Activated CD4-positive, CD25-positive, alpha-beta regulatory T cell treated with anti-CD3 and anti-CD28 coated beads, Interleukin-2, amount 50 U/mL, for 72 hours (primary cell): Measurements from ENCODE around the gene YIPF1.
"Not testable (repeated sequence)": the region's sequence is repeated elsewhere in the genome, so short reads cannot be mapped to it uniquely, and the experiment has no call there.

Source experiments
- DNase-seq: peaks from one replicate; pipeline ENCODE4 v3.0.0; 2021

The YIPF1 gene

DNA sequence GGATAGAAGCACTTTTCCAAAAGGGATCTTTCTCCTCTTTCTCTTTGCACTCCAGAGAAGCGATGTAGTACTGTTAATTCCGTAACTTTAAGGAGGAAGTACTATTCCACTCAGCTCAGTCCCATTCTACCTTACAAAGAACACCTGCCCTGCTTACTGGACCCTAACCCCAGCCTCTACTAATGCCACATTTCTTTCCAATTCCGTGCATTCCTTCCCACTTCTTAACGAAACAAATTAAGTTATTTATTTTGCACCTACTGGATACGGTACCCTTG, 52.0 kb downstream of the YIPF1 start:
- DNase-seq: no peak

DNA sequence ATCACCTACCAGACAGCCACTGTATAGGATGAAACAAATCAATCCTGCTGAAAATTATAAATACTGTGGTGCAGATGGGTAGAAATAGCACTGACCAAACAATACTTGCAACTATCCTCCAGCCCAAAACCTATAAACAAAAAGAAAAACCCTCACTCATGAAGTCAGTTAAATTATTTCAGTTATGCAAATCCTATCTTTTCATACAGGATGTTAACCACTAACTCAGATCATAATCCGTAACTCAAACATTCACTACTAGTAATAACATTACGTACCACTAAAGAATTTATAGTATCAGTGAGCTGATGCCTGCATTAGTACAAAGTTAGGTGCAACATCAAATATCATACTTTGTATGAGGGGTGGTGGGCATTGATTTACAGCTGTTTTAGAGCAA, 54.1 kb downstream of the YIPF1 start:
- no peak for DNase-seq

DNA sequence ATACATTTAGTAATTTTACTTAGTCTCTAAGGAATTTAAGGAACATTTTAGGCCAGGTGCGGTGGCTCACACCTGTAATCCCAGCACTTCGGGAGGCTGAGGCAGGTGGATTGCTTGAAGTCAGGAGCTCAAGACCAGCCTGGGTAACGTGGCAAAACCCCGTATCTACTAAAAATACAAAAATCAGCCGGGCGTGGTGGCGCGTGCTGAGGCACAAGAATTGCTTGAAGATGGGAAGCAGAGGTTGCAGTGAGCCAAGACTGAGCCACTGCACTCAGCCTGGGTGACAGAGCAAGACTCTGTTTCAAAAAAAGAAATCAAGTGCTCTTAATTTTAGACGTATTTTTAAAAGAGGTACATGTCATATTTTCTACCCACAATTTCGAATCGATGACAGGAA, 54.8 kb downstream of the YIPF1 start:
- no peak for DNase-seq

DNA sequence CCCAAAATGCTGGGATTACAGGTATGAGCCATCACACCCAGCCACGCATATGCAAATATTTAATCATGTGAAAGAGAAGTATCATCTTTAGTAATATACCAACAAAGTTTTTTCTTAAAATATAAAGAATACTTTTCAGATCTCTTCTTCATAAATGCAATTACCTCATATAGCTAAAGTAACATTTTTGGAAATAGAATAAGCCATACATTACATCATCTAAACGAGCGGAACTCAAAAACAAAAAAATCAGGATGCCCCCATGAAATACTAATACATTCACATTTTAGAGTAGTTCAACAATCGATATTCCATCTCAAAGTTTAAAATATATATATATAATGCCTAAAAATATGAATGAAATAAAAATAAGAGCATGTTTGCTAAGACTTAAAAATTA, 56.2 kb downstream of the YIPF1 start:
- DNase-seq: no peak

DNA sequence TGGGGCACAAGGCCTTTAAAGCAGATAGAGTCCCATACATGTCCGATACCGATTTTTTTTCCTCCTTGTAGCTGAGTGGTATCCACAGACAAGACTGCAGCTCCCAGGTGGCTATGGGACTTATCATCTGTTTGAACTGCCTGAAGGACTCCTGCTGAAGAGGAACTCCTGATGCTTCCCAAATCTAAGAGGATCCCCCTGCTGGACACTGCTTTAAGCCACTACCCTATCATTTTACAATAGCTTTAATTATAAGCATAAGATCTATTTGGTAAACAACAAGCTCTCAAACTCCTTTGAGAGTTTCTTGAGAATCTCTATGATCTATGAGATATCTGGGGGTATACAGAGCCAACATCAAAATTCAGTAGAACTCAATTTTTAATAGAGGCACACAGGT, 63.2 kb downstream of the YIPF1 start:
- no peak for DNase-seq

DNA sequence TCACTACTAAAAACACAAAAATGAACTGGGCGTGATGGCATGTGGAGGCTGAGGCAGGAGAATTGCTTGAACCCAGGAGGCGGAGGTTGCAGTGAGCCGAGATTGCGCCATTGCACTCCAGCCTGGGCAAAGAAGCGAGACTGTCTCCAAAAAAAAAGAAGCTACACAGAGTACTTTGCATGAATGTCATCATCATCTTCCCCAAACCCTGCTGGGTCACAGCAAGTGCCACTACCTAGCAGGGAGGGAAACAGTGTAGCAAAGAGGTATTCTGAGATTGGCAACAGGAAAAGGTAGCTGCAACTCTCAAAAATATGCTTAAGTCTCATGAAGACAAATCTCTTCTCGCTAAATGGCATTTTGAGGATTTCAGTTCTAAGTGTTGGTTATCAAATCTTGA, 64.3 kb downstream of the YIPF1 start:
- no peak for DNase-seq

DNA sequence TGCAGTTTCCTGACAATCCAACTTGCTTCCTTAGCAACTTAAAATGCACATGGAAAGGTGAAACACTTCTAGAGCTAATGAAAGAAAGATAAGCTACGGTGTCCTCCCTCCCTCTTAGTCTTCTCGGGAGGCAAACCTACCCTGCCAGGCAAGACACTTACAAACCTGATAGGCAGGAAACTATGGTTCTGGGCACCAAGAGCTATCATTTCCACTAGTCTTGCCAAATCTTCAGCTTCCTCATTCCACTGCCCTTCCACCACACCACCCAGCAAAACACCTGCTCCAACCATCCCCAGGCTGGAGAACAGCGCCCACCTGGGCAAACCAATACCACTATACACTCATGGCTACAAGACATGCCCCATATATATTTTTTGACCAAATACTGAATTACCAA, 66.7 kb downstream of the YIPF1 start:
- no peak for DNase-seq

DNA sequence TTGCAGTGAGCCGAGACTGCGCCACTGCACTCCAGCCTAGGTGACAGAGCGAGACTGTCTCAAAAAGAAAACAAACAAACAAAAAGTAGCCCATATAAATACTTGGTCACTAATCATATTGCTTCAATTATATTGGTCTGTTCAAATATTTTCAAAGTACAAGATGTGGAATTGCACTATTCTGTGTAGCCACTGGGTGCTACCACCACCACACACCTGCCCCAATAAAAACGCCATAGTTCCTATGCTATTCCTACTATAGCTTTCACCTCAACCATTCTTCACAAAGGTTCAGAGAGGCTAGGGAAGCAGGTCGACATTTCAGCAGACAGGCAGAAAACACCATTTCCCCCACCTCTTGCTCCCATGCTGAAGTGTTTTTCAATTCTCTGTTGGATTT, 68.2 kb downstream of the YIPF1 start:
- DNase-seq: no peak

DNA sequence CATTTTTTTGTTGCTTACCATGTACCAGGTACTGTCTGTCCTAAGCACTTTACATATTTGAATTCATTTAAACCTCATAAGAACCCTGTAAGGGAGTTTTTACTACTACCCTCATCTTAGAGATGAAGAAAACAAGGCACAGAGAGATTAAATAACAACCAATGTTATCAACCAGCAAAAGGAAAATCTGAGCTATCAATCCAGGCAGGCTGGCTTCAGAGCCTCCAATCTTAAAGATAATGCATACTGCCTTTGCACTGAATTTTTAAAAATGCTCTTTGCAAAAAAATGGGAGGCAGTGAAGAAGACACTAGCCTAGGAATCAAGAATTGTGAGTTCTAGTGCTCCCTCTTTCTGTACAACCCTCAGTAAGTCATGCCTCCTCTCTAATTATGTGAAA, 70.2 kb downstream of the YIPF1 start:
- DNase-seq: no peak

DNA sequence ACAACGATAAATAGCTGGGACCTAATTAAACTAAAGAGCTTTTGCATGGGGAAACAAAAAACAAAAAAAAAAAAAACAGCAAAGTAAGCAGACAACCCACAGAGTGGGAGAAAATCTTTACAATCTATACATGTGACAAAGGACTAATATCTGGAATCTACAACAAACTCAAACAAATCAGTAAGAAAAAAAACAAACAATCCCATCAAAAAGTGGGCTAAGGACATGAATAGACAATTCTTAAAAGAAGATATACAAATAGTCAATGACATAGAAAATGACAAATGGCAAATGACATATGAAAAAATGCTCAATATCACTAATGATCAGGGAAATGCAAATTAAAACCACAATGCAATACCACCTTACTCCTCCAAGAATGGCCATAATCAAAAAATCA, 73.0 kb downstream of the YIPF1 start:
- not testable (repeated sequence) for DNase-seq

DNA sequence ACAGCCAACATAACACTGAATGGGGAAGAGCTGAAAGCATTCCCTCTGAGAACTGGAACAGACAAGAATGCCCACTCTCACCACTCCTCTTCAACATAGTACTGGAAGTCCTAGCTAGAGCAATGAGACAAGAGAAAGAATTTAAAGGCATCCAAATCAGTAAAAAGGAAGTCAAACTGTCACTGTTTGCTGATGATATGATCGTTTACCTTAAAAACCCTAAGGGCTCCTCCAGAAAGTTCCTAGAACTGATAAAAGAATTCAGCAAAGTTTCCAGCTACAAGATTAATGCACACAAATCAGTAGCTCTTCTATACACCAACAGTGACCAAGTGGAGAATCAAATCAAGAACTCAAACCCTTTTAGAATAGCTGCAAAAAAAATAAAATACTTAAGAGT, 74.1 kb downstream of the YIPF1 start:
- not testable (repeated sequence) for DNase-seq

DNA sequence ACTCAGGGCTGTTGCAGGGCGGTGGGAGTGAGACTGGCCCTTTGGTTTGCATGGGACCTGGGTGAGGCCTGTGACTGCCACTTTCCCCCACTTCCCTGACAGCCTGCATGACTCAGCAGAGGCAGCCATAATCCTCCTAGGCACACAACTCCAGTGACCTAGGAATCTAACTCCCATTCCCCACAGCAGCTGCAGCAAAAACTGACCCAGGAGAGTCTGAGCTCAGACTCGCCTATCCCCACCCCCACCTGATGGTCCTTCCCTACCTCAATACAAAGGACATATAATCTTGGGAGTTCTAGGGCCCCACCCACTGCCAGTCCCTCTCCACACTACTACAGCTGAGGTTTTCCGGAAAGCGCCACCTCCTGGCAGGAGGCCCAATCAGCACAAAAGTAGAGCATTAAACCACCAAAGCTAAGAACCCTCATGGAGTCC, 78.2 kb downstream of the YIPF1 start:
- no peak for DNase-seq

DNA sequence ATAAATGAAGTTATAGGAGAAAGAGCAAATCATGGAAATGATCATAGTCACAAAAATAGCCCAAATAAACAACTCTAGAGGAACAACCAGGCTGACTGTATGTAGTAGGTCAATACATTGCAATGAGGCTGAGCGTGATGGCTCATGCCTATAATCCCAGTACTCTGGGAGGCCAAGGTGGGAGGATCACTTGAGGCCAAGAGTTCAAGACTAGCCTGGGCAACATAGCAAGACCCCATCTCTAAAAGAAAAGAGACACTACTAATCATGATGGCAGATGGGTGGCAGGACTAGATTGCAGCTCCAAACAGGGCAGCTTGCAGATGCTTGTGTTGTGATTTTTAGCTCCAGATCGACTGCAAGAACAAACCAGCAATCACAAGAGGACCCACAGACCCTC, 79.1 kb downstream of the YIPF1 start:
- DNase-seq: no peak

DNA sequence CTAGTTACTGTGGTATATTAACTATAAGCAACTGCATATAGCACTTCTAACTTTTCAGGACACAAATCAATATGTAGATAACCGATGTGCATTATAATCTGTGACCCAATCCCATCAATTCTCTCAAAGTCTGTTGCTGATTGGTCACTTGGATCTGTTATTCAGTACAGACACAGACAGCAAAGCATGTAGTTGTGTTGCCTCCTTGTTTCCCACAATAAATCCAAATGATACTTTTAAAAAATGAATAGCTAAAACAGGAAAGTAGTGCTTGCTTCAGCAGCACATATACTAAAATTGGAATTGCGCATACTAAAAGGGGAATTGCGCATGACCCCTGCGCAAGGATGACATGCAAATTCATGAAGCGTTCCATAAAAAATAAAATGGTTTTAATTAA, 79.6 kb downstream of the YIPF1 start:
- DNase-seq: no peak

DNA sequence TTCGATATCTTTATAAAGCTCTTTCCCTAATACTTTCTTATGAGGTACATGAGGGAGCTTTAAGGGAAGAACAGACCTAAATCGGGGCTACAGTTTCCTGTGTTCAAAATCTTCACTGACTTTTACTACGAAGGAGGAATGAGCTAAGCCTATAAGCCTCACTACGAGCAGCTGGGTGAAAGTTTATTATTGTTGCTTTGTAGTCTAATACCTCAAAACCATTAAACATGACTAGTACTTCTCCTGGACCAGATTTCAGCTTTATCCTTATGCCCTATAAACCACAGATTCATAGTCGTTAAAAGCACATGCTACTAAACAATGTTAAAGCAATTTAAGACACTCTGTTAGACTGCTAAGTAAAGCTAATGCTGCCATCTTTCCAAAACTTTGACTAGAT, 81.7 kb downstream of the YIPF1 start:
- DNase-seq: no peak

DNA sequence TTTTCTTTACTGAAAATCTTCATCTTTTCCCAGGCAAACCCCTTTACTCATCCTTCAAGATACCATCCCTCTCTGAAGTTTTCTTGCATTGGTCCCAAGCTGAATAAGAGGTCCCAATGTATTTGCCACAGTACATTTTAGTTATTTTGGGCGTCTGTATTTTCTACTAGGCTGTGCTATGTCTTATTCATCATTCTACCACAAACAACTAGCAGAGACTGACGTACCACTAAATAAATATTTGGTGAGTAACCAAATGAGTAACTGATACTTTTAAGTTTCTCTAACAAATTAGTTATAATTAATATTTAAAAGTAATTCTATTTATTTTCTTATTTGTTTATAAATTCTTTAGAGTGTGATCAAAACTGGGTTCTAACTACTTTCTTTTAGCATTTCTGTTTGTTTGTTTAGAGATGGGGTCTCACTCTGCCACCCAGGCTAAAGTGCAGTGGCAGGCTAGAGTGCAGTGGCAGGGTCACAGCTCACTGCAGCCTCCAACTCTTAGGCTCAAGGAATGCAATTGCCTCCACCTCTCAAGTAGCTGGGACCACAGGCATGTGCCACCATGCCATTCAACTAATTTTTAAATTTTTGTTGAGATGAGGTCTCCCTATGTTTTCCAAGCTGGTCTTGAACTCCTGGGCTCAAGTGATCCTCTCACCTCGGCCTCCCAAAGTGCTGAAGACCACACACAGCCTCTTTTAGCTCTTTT, 84.6 kb downstream of the YIPF1 start:
- no peak for DNase-seq

DNA sequence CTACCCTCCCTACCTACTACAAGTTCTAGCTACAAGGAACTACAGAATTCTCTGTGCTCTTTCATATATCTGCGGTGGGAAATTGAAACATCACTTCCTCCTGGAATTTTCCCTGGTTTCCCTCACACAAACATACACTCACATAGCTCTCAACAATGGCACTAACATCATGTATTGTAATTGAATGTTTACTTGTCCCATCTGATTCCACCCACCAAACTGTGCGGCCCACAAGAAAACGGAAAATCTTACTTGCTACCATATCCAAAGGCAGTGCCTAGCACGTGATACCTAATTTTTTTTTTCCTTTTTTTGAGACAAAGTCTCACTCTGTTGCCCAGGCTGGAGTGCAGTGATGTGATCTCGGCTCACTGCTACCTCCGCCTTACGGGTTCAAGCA, 85.4 kb downstream of the YIPF1 start:
- no peak for DNase-seq
